B cell (primary cell): ENCODE results near the gene RCAN1. TPM values are rescaled to one million over a fixed set of nuclear protein-coding genes. Genes with fewer than 3 reads are reported as not detected.

ENCODE experiments used
- ATAC-seq: fragments of 200-7000 bp; cut with Tn5 transposase; one replicate; pipeline ENCODE4 v1.10.0; 2021; ENCODE audit warnings: low read depth, mild to moderate bottlenecking, moderate number of reproducible peaks, moderate library complexity
- CTCF ChIA-PET: fragments of 350-600 bp; sonication (Branson Sonifier 250); formaldehyde crosslinking; loops from one replicate; lab custom pipeline; 2021; ENCODE audit warnings: antibody characterized with exemption, inconsistent platforms; lab: Charles Lee
- POLR2A ChIA-PET: fragments of 350-600 bp; sonication (Branson Sonifier 250); formaldehyde crosslinking; loops from one replicate; lab custom pipeline; 2021; ENCODE audit warnings: antibody characterized with exemption; lab: Charles Lee
- DNase-seq: peaks from one replicate; pipeline ENCODE4 v3.0.0; 2013
- H2AFZ ChIP-seq: 2 replicates; pipeline ENCODE4 v1.6.1; 2012; ENCODE audit warnings: mild to moderate bottlenecking, low read depth, low read length; ENCODE audit not compliant: insufficient read depth, poor library complexity, severe bottlenecking
- H3K27ac ChIP-seq, 2 donors: 1 replicate in 1 of 2; 2 replicates in 1 of 2; pipeline ENCODE4 v1.5.1; 2012 to 2013; ENCODE audit warnings: low read length in 2 of 2, mild to moderate bottlenecking in 2 of 2, moderate library complexity in 1 of 2
- H3K27me3 ChIP-seq, 4 experiments: fragments of 200-600 bp in 1 of 4; sonication (generic) in 1 of 4; replicated peaks in 1 of 4; 1 replicate in 2 of 4; 2 replicates in 2 of 4; pipeline versions ENCODE4 v1.6.1 to v1.7.0; 2013 to 2016; ENCODE audit warnings: low read length in 3 of 4, mild to moderate bottlenecking in 2 of 4, mixed read lengths in 1 of 4, moderate library complexity in 1 of 4; ENCODE audit not compliant: insufficient read depth in 4 of 4, control insufficient read depth in 3 of 4; ENCODE audit errors: control extremely low read depth in 1 of 4
- H3K36me3 ChIP-seq, 2 experiments: replicated peaks in 1 of 2; 1 replicate in 1 of 2; 2 replicates in 1 of 2; pipeline versions ENCODE4 v1.6.1 to v1.7.1; 2013; ENCODE audit warnings: low read length in 1 of 2; ENCODE audit not compliant: insufficient read depth in 2 of 2, control insufficient read depth in 1 of 2; ENCODE audit errors: control extremely low read depth in 1 of 2, extremely low read depth in 1 of 2
- H3K4me1 ChIP-seq, 2 donors: fragments of 200-600 bp in 1 of 2; sonication (generic) in 1 of 2; 1 replicate in 1 of 2; 2 replicates in 1 of 2; pipeline versions ENCODE4 v1.5.1 to v1.6.1; 2013 to 2017; ENCODE audit warnings: low read length in 2 of 2; ENCODE audit not compliant: control insufficient read depth in 2 of 2, insufficient read depth in 2 of 2
- H3K4me2 ChIP-seq: replicated peaks from 2 replicates; pipeline ENCODE3; 2012; ENCODE audit warnings: mild to moderate bottlenecking, low read depth, low read length; ENCODE audit not compliant: poor library complexity, severe bottlenecking
- H3K4me3 ChIP-seq, 5 experiments: fragments of 200-600 bp in 1 of 5; sonication (generic) in 1 of 5; 1 replicate in 3 of 5; 2 replicates in 2 of 5; pipeline versions ENCODE4 v1.5.1 to v1.7.0; 2011 to 2016; ENCODE audit warnings: low read length in 4 of 5, mild to moderate bottlenecking in 4 of 5, low read depth in 2 of 5, control low read depth in 1 of 5, moderate library complexity in 1 of 5; ENCODE audit not compliant: insufficient read depth in 1 of 5; ENCODE audit errors: control extremely low read depth in 1 of 5, extremely low read depth in 1 of 5
- H3K79me2 ChIP-seq: fragments of 200-600 bp; sonication (generic); one replicate; pipeline ENCODE4 v1.6.0; 2016; ENCODE audit warnings: low read length; ENCODE audit not compliant: control insufficient read depth, insufficient read depth
- H3K9ac ChIP-seq: fragments of 200-600 bp; sonication (generic); 2 replicates; pipeline ENCODE4 v1.6.1; 2017; ENCODE audit warnings: mild to moderate bottlenecking, low read length, moderate library complexity
- H3K9me3 ChIP-seq, 3 donors: one replicate each; pipeline versions ENCODE4 v1.6.1 to v1.7.1; 2013; ENCODE audit warnings: low read length in 2 of 3; ENCODE audit not compliant: control insufficient read depth in 2 of 3, insufficient read depth in 1 of 3; ENCODE audit errors: control extremely low read depth in 1 of 3
- H4K20me1 ChIP-seq: 2 replicates; pipeline ENCODE4 v1.6.0; 2012; ENCODE audit warnings: mild to moderate bottlenecking, low read length; ENCODE audit not compliant: insufficient read depth, control insufficient read depth, poor library complexity, severe bottlenecking
- H3K27ac Mint-ChIP-seq: one replicate; pipeline ENCODE4 v1.8.0; 2021; ENCODE audit warnings: mixed read lengths
- H3K27me3 Mint-ChIP-seq: one replicate; pipeline ENCODE4 v1.8.0; 2021; ENCODE audit warnings: mixed read lengths
- H3K4me1 Mint-ChIP-seq: one replicate; pipeline ENCODE4 v1.8.0; 2021; ENCODE audit warnings: mixed read lengths
- H3K4me3 Mint-ChIP-seq: one replicate; pipeline ENCODE4 v1.8.0; 2021; ENCODE audit warnings: mixed read lengths
- H3K9me3 Mint-ChIP-seq: one replicate; pipeline ENCODE4 v1.8.0; 2022; ENCODE audit warnings: mixed read lengths; ENCODE audit not compliant: insufficient read depth
- CTCF ChIP-seq: fragments of 200-600 bp; IDR thresholded peaks from one replicate; pipeline ENCODE4 v1.8.0; 2022; ENCODE audit warnings: antibody characterized with exemption, mild to moderate bottlenecking
- EZH2 ChIP-seq: IDR thresholded peaks from 2 replicates; pipeline ENCODE4 v1.6.1; 2012; ENCODE audit warnings: borderline replicate concordance, low read depth, mild to moderate bottlenecking, moderate library complexity, low read length; ENCODE audit not compliant: insufficient read depth, poor library complexity, severe bottlenecking
- WGBS: methylation state at CpG from one replicate; pipeline ENCODE4 v1.1.5; 2013; ENCODE audit warnings: missing lambda C conversion rate; ENCODE audit not compliant: insufficient coverage; 5-methylcytosine and 5-hydroxymethylcytosine counted together
- intact Hi-C: fragments of 100-400 bp; cut with micrococcal nuclease; formaldehyde crosslinking; loops from one replicate; pipeline ENCODE4 v1.10.0; 2022
- polyA plus RNA-seq: library from polyadenylated mRNA; depleted of rRNA; stranded (reverse); fragments of >200 nt; gene quantifications from 2 replicates; pipeline ENCODE4 v1.2.3, GENCODE V29; 2012
- total RNA-seq, 2 donors: library from RNA; stranded (reverse); fragments of 120-200 nt in 1 of 2; gene quantifications; 1 replicate in 1 of 2; 2 replicates in 1 of 2; pipeline versions ENCODE4 v1.2.3 to v1.2.4, GENCODE V29; 2013 to 2022

Gene RCAN1
- total and polyA plus RNA-seq, 2 donors (not counting 1 experiment from before 2014, with no cell fraction given): 0.97 to 4.4 TPM

- intact Hi-C loops: no loop called here
- Mint-ChIP-seq H3K4me1 (no peaks in the 10 kb centered on the region), H3K27me3 (no peaks in the 10 kb centered on the region), H3K4me3 (no peak overlapping the region), H3K9me3 (no peaks in the 10 kb centered on the region), H3K27ac (no peak overlapping the region)
- Histone ChIP-seq H3K27me3 (no peaks in the 10 kb centered on the region), H4K20me1 (no peaks in the 10 kb centered on the region), H3K79me2 (no peaks in the 10 kb centered on the region), H3K4me2 (no peak overlapping the region), H3K9me3 (no peaks in the 10 kb centered on the region), H2AFZ (no peak overlapping the region), H3K4me1 (no peaks in the 10 kb centered on the region), H3K36me3 (no peaks in the 10 kb centered on the region), H3K27ac (no peak overlapping the region), H3K4me3 (no peak overlapping the region), H3K9ac (no peak overlapping the region)
- no peak for DNase-seq
- POLR2A ChIA-PET: no interaction called here
- TF ChIP-seq EZH2 (no peak), CTCF (no peak)
- no peak for ATAC-seq
- CTCF ChIA-PET: no interaction called here
- WGBS: no CpG with 5 or more reads among the region's 8 CpGs
These were observed 95.2 kb downstream of the RCAN1 start for GRCh38 chr21:34519694-34520093.

GRCh38 chr21:34519016-34519415, 95.9 kb downstream of the RCAN1 start:
- no peaks in the 10 kb centered on the region for H3K79me2 ChIP-seq
- H3K27ac ChIP-seq: no peak overlapping the region
- WGBS: 95% methylated on average over 3 of the region's 4 CpGs
- H3K9ac ChIP-seq: no peak overlapping the region
- no peaks in the 10 kb centered on the region for H3K4me1 ChIP-seq
- no peaks in the 10 kb centered on the region for H4K20me1 ChIP-seq
- CTCF ChIA-PET: interaction anchor here (1.6 kb wide), 1 partner anchor 8 kb away, joined by 3 read pairs; no protein-coding TSS in a partner anchor
- no peak overlapping the region for H2AFZ ChIP-seq
- no peaks in the 10 kb centered on the region for H3K9me3 Mint-ChIP-seq
- no peak overlapping the region for H3K4me3 ChIP-seq
- POLR2A ChIA-PET: no interaction called here
- no peaks in the 10 kb centered on the region for H3K27me3 Mint-ChIP-seq
- DNase-seq (no peak), ATAC-seq (no peak)
- H3K36me3 ChIP-seq: no peaks in the 10 kb centered on the region
- intact Hi-C loops: no loop called here
- no peak overlapping the region for H3K4me3 Mint-ChIP-seq
- H3K4me2 ChIP-seq: no peak overlapping the region
- H3K27me3 ChIP-seq: no peaks in the 10 kb centered on the region
- no peak overlapping the region for H3K27ac Mint-ChIP-seq
- H3K9me3 ChIP-seq: no peaks in the 10 kb centered on the region
- TF ChIP-seq EZH2 (no peak), CTCF (no peak)
- H3K4me1 Mint-ChIP-seq: no peaks in the 10 kb centered on the region
